ENCODE data around the gene PLCB3. TPM values are rescaled to one million over a fixed set of nuclear protein-coding genes. Genes with fewer than 3 reads are reported as not detected.

The PLCB3 gene
- total RNA-seq, 1 experiment from 2014 or later: 41.2 TPM

DNA sequence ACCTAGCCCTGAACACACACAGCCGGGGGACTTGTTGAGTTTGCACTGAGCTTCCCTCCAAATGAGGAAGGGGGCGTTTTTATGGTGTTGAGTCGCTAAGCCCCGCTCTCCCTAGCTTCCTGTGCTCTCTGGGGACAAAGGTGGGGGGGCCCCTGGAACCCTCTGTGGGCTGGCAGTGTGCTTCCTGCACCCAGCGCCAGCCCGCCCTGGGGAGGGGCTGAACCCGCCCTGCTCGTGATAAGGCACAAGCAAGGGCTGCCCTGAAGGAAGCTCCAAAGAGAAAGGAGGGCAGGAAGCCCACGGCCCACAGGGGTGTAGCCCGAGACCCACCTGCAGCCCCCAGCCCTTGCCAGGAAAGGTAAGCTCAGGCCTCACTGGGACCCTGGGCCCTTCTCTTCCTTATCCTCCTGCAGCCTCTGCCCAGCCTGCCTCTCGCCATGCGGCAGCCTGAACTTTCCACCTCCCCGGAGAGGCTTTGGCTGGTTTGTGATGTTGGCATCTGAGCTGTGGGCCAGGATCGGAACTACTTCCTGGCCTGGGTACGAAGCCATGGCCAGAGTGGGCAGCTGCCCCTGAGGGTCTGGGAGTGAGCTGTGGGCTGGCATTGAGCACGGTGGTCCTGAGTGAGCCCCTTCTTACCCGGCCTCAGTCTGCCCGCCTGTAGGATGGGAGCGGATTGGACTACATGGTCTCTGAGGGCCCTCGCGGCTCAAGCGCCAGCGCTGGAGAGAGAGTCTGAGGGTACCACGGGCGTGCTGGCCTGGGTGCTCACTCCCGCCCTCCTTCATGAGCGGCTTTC, 44.7 kb upstream of the PLCB3 start, which contains the start of gene FERMT3:
Gene FERMT3 (plus strand): TSS at position 265 of the 799 bp plus-strand sequence. CDS start 644 bp downstream, outside the sequence.
- Histone ChIP-seq H3K4me3 (ENCODE audit: low read depth in 2 of 2, low read length in 2 of 2) (no peak within 1 kb of the TSS), H3K27ac (ENCODE audit: low read length) (no peak within 1 kb of the TSS), H3K9me3 (ENCODE audit: control insufficient read depth, insufficient read depth, low read depth, low read length) (no peaks in the 10 kb centered on the region), H3K27me3 (ENCODE audit: control insufficient read depth, insufficient read depth, low read length) (no peaks in the 10 kb centered on the region), H3K36me3 (ENCODE audit: control insufficient read depth, insufficient read depth, low read length) (peaks cover 20% of the 10 kb centered on the region), H3K4me1 (ENCODE audit: control insufficient read depth, insufficient read depth, low read length) (no peaks in the 10 kb centered on the region; the same call in 1 of the 2 replicates)
- ChIA-PET CTCF (interaction anchor here (0.6 to 2.0 kb wide), 3 partner anchors 82 to 134 kb away, joined by 3 to 5 read pairs (median 5); no protein-coding TSS in a partner anchor), POLR2A (interaction anchor here (0.5 kb wide), 1 partner anchor 9 kb away, joined by 4 read pairs; no protein-coding TSS in a partner anchor)
- TF ChIP-seq CTCF (IDR thresholded peaks at IDR 0.05) (no peak), POLR2AphosphoS5 (IDR thresholded peaks at IDR 0.05; ENCODE audit: low read depth, low read length) (0 out of 2 replicates have a peak, but pooled peaks have one; percentile 23)
- DNase-seq (ENCODE audit: low read depth, low spot score) (no peak), ATAC-seq (no peak)
- BruUV-seq (replicated peaks): no TSS peak
- intact Hi-C loops (cut with micrococcal nuclease; ENCODE audit: unreplicated experiment) (no loop called here), in situ Hi-C loops (cut with HindIII; ENCODE audit: low pct_unique_long_range_greater_than_20kb, low sequenced_read_pairs) (no loop called here)

- DNase-seq (ENCODE audit: low read depth, low spot score) (no peak), ATAC-seq (no peak)
- no TSS peak for BruUV-seq (replicated peaks)
- no peak overlapping the region for H3K4me3 ChIP-seq (ENCODE audit: low read depth in 2 of 2, low read length in 2 of 2)
- in situ Hi-C loops (cut with HindIII; ENCODE audit: low pct_unique_long_range_greater_than_20kb, low sequenced_read_pairs): no loop called here
- TF ChIP-seq CTCF (IDR thresholded peaks at IDR 0.05): no peak
- TF ChIP-seq, protein P1, sequence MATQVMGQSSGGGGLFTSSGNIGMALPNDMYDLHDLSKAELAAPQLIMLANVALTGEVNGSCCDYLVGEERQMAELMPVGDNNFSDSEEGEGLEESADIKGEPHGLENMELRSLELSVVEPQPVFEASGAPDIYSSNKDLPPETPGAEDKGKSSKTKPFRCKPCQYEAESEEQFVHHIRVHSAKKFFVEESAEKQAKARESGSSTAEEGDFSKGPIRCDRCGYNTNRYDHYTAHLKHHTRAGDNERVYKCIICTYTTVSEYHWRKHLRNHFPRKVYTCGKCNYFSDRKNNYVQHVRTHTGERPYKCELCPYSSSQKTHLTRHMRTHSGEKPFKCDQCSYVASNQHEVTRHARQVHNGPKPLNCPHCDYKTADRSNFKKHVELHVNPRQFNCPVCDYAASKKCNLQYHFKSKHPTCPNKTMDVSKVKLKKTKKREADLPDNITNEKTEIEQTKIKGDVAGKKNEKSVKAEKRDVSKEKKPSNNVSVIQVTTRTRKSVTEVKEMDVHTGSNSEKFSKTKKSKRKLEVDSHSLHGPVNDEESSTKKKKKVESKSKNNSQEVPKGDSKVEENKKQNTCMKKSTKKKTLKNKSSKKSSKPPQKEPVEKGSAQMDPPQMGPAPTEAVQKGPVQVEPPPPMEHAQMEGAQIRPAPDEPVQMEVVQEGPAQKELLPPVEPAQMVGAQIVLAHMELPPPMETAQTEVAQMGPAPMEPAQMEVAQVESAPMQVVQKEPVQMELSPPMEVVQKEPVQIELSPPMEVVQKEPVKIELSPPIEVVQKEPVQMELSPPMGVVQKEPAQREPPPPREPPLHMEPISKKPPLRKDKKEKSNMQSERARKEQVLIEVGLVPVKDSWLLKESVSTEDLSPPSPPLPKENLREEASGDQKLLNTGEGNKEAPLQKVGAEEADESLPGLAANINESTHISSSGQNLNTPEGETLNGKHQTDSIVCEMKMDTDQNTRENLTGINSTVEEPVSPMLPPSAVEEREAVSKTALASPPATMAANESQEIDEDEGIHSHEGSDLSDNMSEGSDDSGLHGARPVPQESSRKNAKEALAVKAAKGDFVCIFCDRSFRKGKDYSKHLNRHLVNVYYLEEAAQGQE (IDR thresholded peaks at IDR 0.05; ENCODE audit: insufficient read depth in 1 of 2, low read depth in 2 of 2, low read length in 1 of 2): no peak
- no peak for TF ChIP-seq POLR2AphosphoS5 (IDR thresholded peaks at IDR 0.05; ENCODE audit: low read depth, low read length)
- TF ChIP-seq SIN3A (IDR thresholded peaks at IDR 0.05; ENCODE audit: borderline replicate concordance, insufficient read depth, low read depth, low read length): no peak
- TF ChIP-seq TCF7L2 (IDR thresholded peaks at IDR 0.05; ENCODE audit: low read depth, low read length): no peak
- no peaks in the 10 kb centered on the region; the same call in 1 of the 2 replicates for H3K4me1 ChIP-seq (ENCODE audit: control insufficient read depth, insufficient read depth, low read length)
- H3K27ac ChIP-seq (ENCODE audit: low read length): no peak overlapping the region
- ChIA-PET CTCF (interaction anchor here (0.6 to 2.0 kb wide), 3 partner anchors 41 to 133 kb away, joined by 3 to 5 read pairs (median 5); no protein-coding TSS in a partner anchor), POLR2A (no interaction called here)
- H3K27me3 ChIP-seq (ENCODE audit: control insufficient read depth, insufficient read depth, low read length): no peaks in the 10 kb centered on the region
- H3K9me3 ChIP-seq (ENCODE audit: control insufficient read depth, insufficient read depth, low read depth, low read length): no peaks in the 10 kb centered on the region
- intact Hi-C loops (cut with micrococcal nuclease; ENCODE audit: unreplicated experiment): no loop called here
- H3K36me3 ChIP-seq (ENCODE audit: control insufficient read depth, insufficient read depth, low read length): peaks cover 17% of the 10 kb centered on the region
Observed at GRCh38 chr11:64207256-64208085, 43.9 kb upstream of the PLCB3 start.

All from Panc1 (cell line).